HEK293T (cell line): ENCODE data around the gene SPSB4.

Experiments used
- BHLHE40 ChIP-seq: fragments of 450-650 bp; IDR thresholded peaks from 2 replicates; pipeline ENCODE4 v1.6.1; 2016; ENCODE audit warnings: mild to moderate bottlenecking, moderate library complexity, borderline replicate concordance
- FOXA1 ChIP-seq: fragments of 450-650 bp; IDR thresholded peaks from 2 replicates; pipeline ENCODE4 v1.6.1; 2016; ENCODE audit warnings: mild to moderate bottlenecking
- FOXM1 ChIP-seq: fragments of 450-650 bp; IDR thresholded peaks from 2 replicates; pipeline ENCODE4 v1.6.1; 2017; ENCODE audit warnings: mild to moderate bottlenecking, borderline replicate concordance
- NFRKB ChIP-seq: fragments of 450-650 bp; IDR thresholded peaks from 2 replicates; pipeline ENCODE4 v1.6.1; 2016; ENCODE audit warnings: mild to moderate bottlenecking, moderate library complexity
- SP1 ChIP-seq: fragments of 450-650 bp; IDR thresholded peaks from 2 replicates; pipeline ENCODE4 v1.6.1; 2017
- TARDBP ChIP-seq: fragments of 450-650 bp; IDR thresholded peaks from 2 replicates; pipeline ENCODE4 v1.6.1; 2016

DNA sequence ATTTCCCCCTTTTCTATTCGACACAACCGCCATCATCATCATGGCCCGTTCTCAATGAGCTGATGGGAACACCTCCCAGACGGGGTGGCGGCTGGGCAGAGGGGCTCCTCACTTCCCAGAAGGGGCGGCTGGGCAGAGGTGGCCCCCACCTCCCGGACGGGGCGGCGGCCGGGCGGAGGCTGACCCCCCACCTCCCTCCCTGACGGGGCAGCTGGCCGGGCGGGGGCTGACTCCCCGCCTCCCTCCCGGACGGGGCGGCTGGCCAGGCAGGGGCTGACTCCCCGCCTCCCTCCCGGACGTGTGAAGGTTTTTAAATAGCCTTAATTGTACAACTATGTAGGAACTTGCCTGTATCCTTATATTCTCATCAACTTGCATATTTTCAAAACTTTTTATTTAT lies 20.9 kb upstream of the SPSB4 start:
- TF ChIP-seq FOXM1 (no peak), SP1 (no peak), NFRKB (no peak), BHLHE40 (no peak), FOXA1 (no peak), TARDBP (no peak)
